Stimulated activated CD8-positive, alpha-beta memory T cell treated with anti-CD3 and anti-CD28 coated beads, Interleukin-7, amount 100 ng/mL, for 4 hours (primary cell): ENCODE measurements around the gene HECW1.
"Not testable (repeated sequence)": the region's sequence is repeated elsewhere in the genome, so short reads cannot be mapped to it uniquely, and the experiment has no call there.

Experiments
- DNase-seq, 2 donors: peaks; one replicate each; pipeline ENCODE4 v3.0.0-alpha.2; 2020; ENCODE audit warnings: low read depth in 2 of 2

HECW1 gene

GRCh38 chr7:43208242-43208641 lies 95.8 kb downstream of the HECW1 start:
- no peak for DNase-seq

- not testable (repeated sequence) for DNase-seq
Observed at GRCh38 chr7:43210539-43210938, 98.1 kb downstream of the HECW1 start.

GRCh38 chr7:43211286-43211685 lies 98.8 kb downstream of the HECW1 start:
- DNase-seq: no peak

- DNase-seq: no peak
Observed at GRCh38 chr7:43211693-43212092, 99.2 kb downstream of the HECW1 start.

GRCh38 chr7:43212921-43213320 lies 100.5 kb downstream of the HECW1 start:
- no peak for DNase-seq

GRCh38 chr7:43215061-43215460 lies 102.6 kb downstream of the HECW1 start:
- no peak for DNase-seq

GRCh38 chr7:43217055-43217454 lies 104.6 kb downstream of the HECW1 start:
- no peak for DNase-seq

GRCh38 chr7:43218901-43219300 lies 106.5 kb downstream of the HECW1 start:
- DNase-seq: not testable (repeated sequence)

GRCh38 chr7:43220250-43220649 lies 107.8 kb downstream of the HECW1 start:
- DNase-seq: no peak

GRCh38 chr7:43220742-43221141 lies 108.3 kb downstream of the HECW1 start:
- no peak for DNase-seq

- no peak for DNase-seq
Observed at GRCh38 chr7:43229801-43230200, 117.4 kb downstream of the HECW1 start.

GRCh38 chr7:43232366-43232765 lies 119.9 kb downstream of the HECW1 start:
- no peak for DNase-seq

- DNase-seq: no peak
Observed at GRCh38 chr7:43234073-43234472, 121.6 kb downstream of the HECW1 start.

- DNase-seq: no peak
Observed at GRCh38 chr7:43234968-43235367, 122.5 kb downstream of the HECW1 start.

- no peak for DNase-seq
Observed at GRCh38 chr7:43240565-43240964, 128.1 kb downstream of the HECW1 start.

GRCh38 chr7:43242628-43243255 lies 130.3 kb downstream of the HECW1 start:
- no peak for DNase-seq

- no peak for DNase-seq
Observed at GRCh38 chr7:43244232-43244631, 131.8 kb downstream of the HECW1 start.

GRCh38 chr7:43244784-43245183 lies 132.3 kb downstream of the HECW1 start:
- no peak for DNase-seq

GRCh38 chr7:43247757-43248156 lies 135.3 kb downstream of the HECW1 start:
- no peak for DNase-seq

- no peak for DNase-seq
Observed at GRCh38 chr7:43248553-43248952, 136.1 kb downstream of the HECW1 start.

GRCh38 chr7:43248961-43249822 lies 136.7 kb downstream of the HECW1 start:
- DNase-seq: no peak

GRCh38 chr7:43249823-43250145 lies 137.3 kb downstream of the HECW1 start:
- no peak for DNase-seq
